Measurements from ENCODE around the gene THADA. TPM values are rescaled to one million over a fixed set of nuclear protein-coding genes. Genes with fewer than 3 reads are reported as not detected.

THADA gene
- total RNA-seq, 2 experiments from 2014 or later, result 31.2 to 32.3 TPM

DNA sequence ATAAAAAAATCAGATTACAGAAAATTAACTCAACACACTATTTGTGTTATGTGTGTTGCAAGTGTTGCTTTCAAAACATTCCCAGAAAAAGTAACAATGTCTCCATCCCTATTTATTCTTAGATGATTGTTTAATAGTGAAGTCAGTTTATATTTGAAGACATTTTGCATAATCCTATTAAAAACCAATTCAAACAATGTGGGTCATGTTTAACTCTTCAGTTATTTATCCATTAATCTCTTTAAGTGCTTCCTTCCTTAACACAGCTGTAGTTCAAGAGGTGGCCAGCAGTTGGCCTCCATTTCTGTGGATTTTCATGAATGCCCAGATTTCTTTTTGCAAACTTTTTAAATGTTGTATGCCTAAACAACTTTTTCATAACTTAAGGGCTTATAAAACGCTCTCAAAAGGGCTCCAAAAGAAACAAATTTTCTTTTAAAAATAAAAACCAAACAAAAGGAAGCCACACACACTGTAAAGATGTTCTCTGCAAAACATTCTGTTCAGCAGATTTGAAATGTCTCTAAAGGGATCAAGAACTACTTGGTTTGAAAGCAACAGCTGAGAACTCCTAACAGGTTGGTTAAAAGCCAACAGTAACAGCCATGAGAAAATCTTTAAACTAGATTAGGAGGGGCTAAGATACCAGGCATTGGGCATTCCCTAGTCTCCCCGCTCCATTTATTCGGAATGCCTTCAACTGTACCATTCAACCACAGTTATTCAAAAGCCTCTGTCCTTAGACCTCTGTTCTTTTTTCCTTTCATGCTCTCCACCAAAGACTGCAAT lies 71.5 kb downstream of the THADA start:
- ChIA-PET CTCF (ENCODE audit: unreplicated experiment) (no interaction called here), POLR2A (no interaction called here)
- H3K4me3 ChIP-seq (ENCODE audit: low read depth, low read length, poor library complexity, severe bottlenecking), result no peak overlapping the region
- no peaks in the 10 kb centered on the region for H4K20me1 ChIP-seq (ENCODE audit: insufficient read depth, low read length)
- TF ChIP-seq, protein P1, sequence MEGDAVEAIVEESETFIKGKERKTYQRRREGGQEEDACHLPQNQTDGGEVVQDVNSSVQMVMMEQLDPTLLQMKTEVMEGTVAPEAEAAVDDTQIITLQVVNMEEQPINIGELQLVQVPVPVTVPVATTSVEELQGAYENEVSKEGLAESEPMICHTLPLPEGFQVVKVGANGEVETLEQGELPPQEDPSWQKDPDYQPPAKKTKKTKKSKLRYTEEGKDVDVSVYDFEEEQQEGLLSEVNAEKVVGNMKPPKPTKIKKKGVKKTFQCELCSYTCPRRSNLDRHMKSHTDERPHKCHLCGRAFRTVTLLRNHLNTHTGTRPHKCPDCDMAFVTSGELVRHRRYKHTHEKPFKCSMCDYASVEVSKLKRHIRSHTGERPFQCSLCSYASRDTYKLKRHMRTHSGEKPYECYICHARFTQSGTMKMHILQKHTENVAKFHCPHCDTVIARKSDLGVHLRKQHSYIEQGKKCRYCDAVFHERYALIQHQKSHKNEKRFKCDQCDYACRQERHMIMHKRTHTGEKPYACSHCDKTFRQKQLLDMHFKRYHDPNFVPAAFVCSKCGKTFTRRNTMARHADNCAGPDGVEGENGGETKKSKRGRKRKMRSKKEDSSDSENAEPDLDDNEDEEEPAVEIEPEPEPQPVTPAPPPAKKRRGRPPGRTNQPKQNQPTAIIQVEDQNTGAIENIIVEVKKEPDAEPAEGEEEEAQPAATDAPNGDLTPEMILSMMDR (conservative IDR thresholded peaks at IDR 0.05; ENCODE audit: low read length), result peak; percentile 62
- TF ChIP-seq EZH2phosphoT487 (IDR thresholded peaks at IDR 0.05; ENCODE audit: borderline replicate concordance, low read depth, low read length), result no peak
- H3K9me2 ChIP-seq (ENCODE audit: insufficient read depth, low read length), result 0 out of 2 replicates have a peak, but pooled peaks cover 6% of the 10 kb centered on the region
- H3K4me2 ChIP-seq (ENCODE audit: low read length), result no peak overlapping the region
- intact Hi-C loops (cut with micrococcal nuclease; ENCODE audit: unreplicated experiment), result no loop called here
- no peaks in the 10 kb centered on the region for H3K79me2 ChIP-seq (ENCODE audit: insufficient read depth, low read depth, low read length)
- BruUV-seq (replicated peaks), result no TSS peak
- peaks cover 35% of the 10 kb centered on the region for H3K36me3 ChIP-seq (ENCODE audit: insufficient read depth, low read length)
- H3K9me3 ChIP-seq (ENCODE audit: low read length), result no peaks in the 10 kb centered on the region
- no peaks in the 10 kb centered on the region for H3K4me1 ChIP-seq (ENCODE audit: insufficient read depth, low read length, poor library complexity, severe bottlenecking)
- no peak overlapping the region for H2AFZ ChIP-seq (ENCODE audit: low read length)
- no peak for DNase-seq (ENCODE audit: low spot score)
- H3K27ac ChIP-seq (ENCODE audit: low read depth, low read length, poor library complexity, severe bottlenecking), result no peak overlapping the region

DNA sequence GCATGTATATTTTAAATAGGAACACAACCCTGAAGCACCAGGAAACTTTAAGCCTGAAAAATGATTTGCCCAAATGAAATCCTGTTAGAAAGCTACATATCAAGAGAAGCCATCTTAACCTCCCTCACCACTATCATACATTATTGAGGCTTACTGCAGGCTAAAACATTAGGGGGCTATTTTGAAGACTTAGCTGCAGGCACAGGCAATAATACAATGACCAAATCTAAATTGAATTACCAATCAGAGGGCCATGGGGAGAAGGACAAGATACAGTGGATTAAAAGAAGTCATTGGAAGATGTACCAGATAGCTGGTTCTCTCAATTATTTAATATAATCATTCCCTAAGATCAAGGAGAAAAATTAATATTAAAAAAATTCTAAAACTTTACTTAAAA lies 73.7 kb downstream of the THADA start:
- H3K36me3 ChIP-seq (ENCODE audit: insufficient read depth, low read length), result peaks cover 29% of the 10 kb centered on the region
- no peak overlapping the region for H2AFZ ChIP-seq (ENCODE audit: low read length)
- no peaks in the 10 kb centered on the region for H3K9me3 ChIP-seq (ENCODE audit: low read length)
- H3K79me2 ChIP-seq (ENCODE audit: insufficient read depth, low read depth, low read length), result no peaks in the 10 kb centered on the region
- H3K4me1 ChIP-seq (ENCODE audit: insufficient read depth, low read length, poor library complexity, severe bottlenecking), result no peaks in the 10 kb centered on the region
- intact Hi-C loops (cut with micrococcal nuclease; ENCODE audit: unreplicated experiment), result no loop called here
- BruUV-seq (replicated peaks), result no TSS peak
- no peak for DNase-seq (ENCODE audit: low spot score)
- TF ChIP-seq EZH2phosphoT487 (IDR thresholded peaks at IDR 0.05; ENCODE audit: borderline replicate concordance, low read depth, low read length), result no peak
- TF ChIP-seq, protein P1 (conservative IDR thresholded peaks at IDR 0.05; ENCODE audit: low read length), result no peak
- H3K27ac ChIP-seq (ENCODE audit: low read depth, low read length, poor library complexity, severe bottlenecking), result no peak overlapping the region
- H3K9me2 ChIP-seq (ENCODE audit: insufficient read depth, low read length), result 0 out of 2 replicates have a peak, but pooled peaks cover 6% of the 10 kb centered on the region
- no peak overlapping the region for H3K4me2 ChIP-seq (ENCODE audit: low read length)
- no peak overlapping the region for H3K4me3 ChIP-seq (ENCODE audit: low read depth, low read length, poor library complexity, severe bottlenecking)
- no peaks in the 10 kb centered on the region; the same call in 1 of the 2 replicates for H4K20me1 ChIP-seq (ENCODE audit: insufficient read depth, low read length)
- POLR2A ChIA-PET, result interaction anchor here (0.5 to 1.4 kb wide), 4 partner anchors 16 to 707 kb away, joined by 3 to 6 read pairs (median 4); no protein-coding TSS in a partner anchor
- CTCF ChIA-PET (ENCODE audit: unreplicated experiment), result no interaction called here

DNA sequence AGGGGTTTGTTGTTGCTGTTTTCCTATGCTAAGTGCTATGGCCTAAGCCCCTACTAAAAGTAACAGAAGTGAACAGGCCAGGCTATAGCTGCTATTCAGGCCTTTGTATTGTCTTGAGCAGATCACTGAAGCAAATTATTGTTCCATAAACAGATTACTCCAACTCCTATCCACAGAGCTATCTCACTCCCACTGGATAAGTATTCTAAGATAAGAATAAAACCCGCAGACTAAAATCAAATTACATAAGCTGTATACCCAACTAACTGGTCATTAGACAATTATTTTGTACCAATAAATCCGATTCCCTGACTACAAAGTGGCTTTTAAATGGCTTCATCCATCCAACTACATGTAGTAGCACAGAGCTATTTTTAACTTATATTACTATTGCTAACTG lies 74.3 kb downstream of the THADA start:
- Histone ChIP-seq H3K27ac (ENCODE audit: low read depth, low read length, poor library complexity, severe bottlenecking) (no peak overlapping the region), H3K4me2 (ENCODE audit: low read length) (no peak overlapping the region), H4K20me1 (ENCODE audit: insufficient read depth, low read length) (no peaks in the 10 kb centered on the region; the same call in 1 of the 2 replicates), H3K36me3 (ENCODE audit: insufficient read depth, low read length) (peaks cover 23% of the 10 kb centered on the region), H3K79me2 (ENCODE audit: insufficient read depth, low read depth, low read length) (no peaks in the 10 kb centered on the region), H3K4me3 (ENCODE audit: low read depth, low read length, poor library complexity, severe bottlenecking) (no peak overlapping the region), H3K9me3 (ENCODE audit: low read length) (no peaks in the 10 kb centered on the region), H3K9me2 (ENCODE audit: insufficient read depth, low read length) (0 out of 2 replicates have a peak, but pooled peaks cover 6% of the 10 kb centered on the region), H3K4me1 (ENCODE audit: insufficient read depth, low read length, poor library complexity, severe bottlenecking) (no peaks in the 10 kb centered on the region), H2AFZ (ENCODE audit: low read length) (no peak overlapping the region)
- ChIA-PET CTCF (ENCODE audit: unreplicated experiment) (no interaction called here), POLR2A (interaction anchor here (0.5 to 1.4 kb wide), 4 partner anchors 17 to 707 kb away, joined by 3 to 6 read pairs (median 4); no protein-coding TSS in a partner anchor)
- no peak for TF ChIP-seq EZH2phosphoT487 (IDR thresholded peaks at IDR 0.05; ENCODE audit: borderline replicate concordance, low read depth, low read length)
- TF ChIP-seq, protein P1 (conservative IDR thresholded peaks at IDR 0.05; ENCODE audit: low read length), result no peak
- no TSS peak for BruUV-seq (replicated peaks)
- DNase-seq (ENCODE audit: low spot score), result no peak
- intact Hi-C loops (cut with micrococcal nuclease; ENCODE audit: unreplicated experiment), result no loop called here

All from OCI-LY7 (cell line).